ENCODE data around the gene NCKAP5. TPM values are rescaled to one million over a fixed set of nuclear protein-coding genes. Genes with fewer than 3 reads are reported as not detected.

The NCKAP5 gene
- total and polyA plus RNA-seq, 2 of the 13 experiments (the other 11 are each of a cell fraction or from before 2014, with no cell fraction given), result 0.01 TPM; not detected in 1

- WGBS (ENCODE audit: low lambda C conversion rate), result 12% methylated on average over 5 of the region's 5 CpGs
- CTCF ChIA-PET (ENCODE audit: low intra/inter-chr PET ratio, low total read pairs), result no interaction called here
- in situ Hi-C loops (cut with HindIII; ENCODE audit: extremely low pct_ligation_motif_present, low pct_unique_long_range_greater_than_20kb), result loop anchor here (5.0 kb wide), 1 partner anchor 314 kb away; no protein-coding TSS in a partner anchor
Measured at GRCh38 chr2:133523406-133523805, 44.9 kb downstream of the NCKAP5 start.

More at GRCh38 chr2:133523406-133523805, 44.9 kb downstream of the NCKAP5 start:
- Histone ChIP-seq H3K79me2 (ENCODE audit: insufficient read depth, low read length) (no peaks in the 10 kb centered on the region), H3K9me3 (ENCODE audit: low read length) (no peaks in the 10 kb centered on the region), H3K4me3 (replicated peaks in 1 of 3; ENCODE audit: insufficient read depth in 1 of 3, low read depth in 2 of 3, low read length in 3 of 3) (no peak overlapping the region), H3K4me2 (ENCODE audit: low read depth, low read length) (no peak overlapping the region), H3K4me1 (ENCODE audit: insufficient read depth, low read length) (no peaks in the 10 kb centered on the region), H3K9ac (ENCODE audit: insufficient read depth, low read depth, low read length) (no peak overlapping the region), H4K20me1 (ENCODE audit: insufficient read depth, low read length) (no peaks in the 10 kb centered on the region), H2AFZ (ENCODE audit: low read length) (no peak overlapping the region), H3K27me3 (ENCODE audit: control insufficient read depth in 1 of 2, insufficient read depth in 2 of 2, low read length in 2 of 2) (no peaks in the 10 kb centered on the region), H3K27ac (ENCODE audit: extremely low read length, insufficient read depth, low read length) (no peak overlapping the region), H3K36me3 (replicated peaks in 1 of 2; ENCODE audit: control insufficient read depth in 1 of 2, insufficient read depth in 2 of 2, low read length in 2 of 2) (no peaks in the 10 kb centered on the region)
- BruUV-seq (replicated peaks), result no TSS peak
- FAIRE-seq (no peak), ATAC-seq (no peak), DNase-seq (ENCODE audit: low spot score) (no peak)
- TF ChIP-seq ZNF839 (CRISPR knock-in tag; IDR thresholded peaks at IDR 0.05; ENCODE audit: borderline replicate concordance) (no peak), ZNF563 (CRISPR knock-in tag; IDR thresholded peaks at IDR 0.05) (no peak), ZNF615 (CRISPR knock-in tag; IDR thresholded peaks at IDR 0.05; ENCODE audit: borderline replicate concordance) (no peak), ISX (CRISPR knock-in tag; conservative IDR thresholded peaks at IDR 0.05) (no peak), SOX6 (IDR thresholded peaks at IDR 0.05) (no peak), SOX6 (CRISPR knock-in tag; IDR thresholded peaks at IDR 0.05) (no peak), ZNF503 (CRISPR knock-in tag; IDR thresholded peaks at IDR 0.05) (no peak), BRF2 (CRISPR knock-in tag; IDR thresholded peaks at IDR 0.05) (no peak), MXD3 (CRISPR knock-in tag; IDR thresholded peaks at IDR 0.05) (no peak), GPN1 (CRISPR knock-in tag; IDR thresholded peaks at IDR 0.05; ENCODE audit: borderline replicate concordance) (no peak), ATF1 (CRISPR knock-in tag; IDR thresholded peaks at IDR 0.05) (no peak), ZFX (CRISPR knock-in tag; IDR thresholded peaks at IDR 0.05; ENCODE audit: low read depth) (no peak), CHCHD3 (CRISPR knock-in tag; IDR thresholded peaks at IDR 0.05) (no peak), MYNN (CRISPR knock-in tag; IDR thresholded peaks at IDR 0.05; ENCODE audit: low read depth) (no peak)
- POLR2A ChIA-PET, result no interaction called here
- intact Hi-C loops (cut with micrococcal nuclease; ENCODE audit: unreplicated experiment), result no loop called here

Measured in HepG2 (cell line).